IMR-90 (cell line): Measurements from ENCODE around the gene ZBTB8B. TPM values are rescaled to one million over a fixed set of nuclear protein-coding genes. Genes with fewer than 3 reads are reported as not detected.
A peak's percentile ranks its signal among the peaks of the same experiment; 100 is the strongest.

Source experiments
- ATAC-seq: fragments of 200-7000 bp; cut with Tn5 transposase; 2 replicates; pipeline ENCODE4 v1.9.1; 2020; ENCODE audit warnings: low read depth, mild to moderate bottlenecking, moderate library complexity
- BruUV-seq: library from RNA; stranded (reverse); fragments of 400-500 nt; replicated peaks from 2 replicates; lab custom pipeline; 2021; lab: Mats Ljungman, UMichigan
- CTCF ChIA-PET: fragments of 300-600 bp; formaldehyde crosslinking; extraction: SDS; loops from one replicate; lab custom pipeline; 2021; ENCODE audit warnings: antibody characterized with exemption; lab: Yijun Ruan, JAX
- POLR2A ChIA-PET: fragments of 300-600 bp; sonication (Branson Sonifier 250); formaldehyde crosslinking; loops from one replicate; lab custom pipeline; 2022; ENCODE audit warnings: antibody characterized with exemption; ENCODE audit not compliant: unreplicated experiment; lab: Charles Lee
- DNase-seq: peaks from one replicate; pipeline ENCODE4 v3.0.0; 2013
- H2AFZ ChIP-seq: replicated peaks from 2 replicates; pipeline ENCODE3; 2013; ENCODE audit warnings: low read length, mild to moderate bottlenecking; ENCODE audit not compliant: poor library complexity
- H2AK5ac ChIP-seq: 2 replicates; pipeline ENCODE4 v1.6.1; 2013; ENCODE audit warnings: low read depth, low read length, inconsistent platforms
- H2AK9ac ChIP-seq: replicated peaks from 2 replicates; pipeline ENCODE3; 2013; ENCODE audit warnings: mild to moderate bottlenecking, low read depth, low read length, moderate library complexity; ENCODE audit not compliant: poor library complexity
- H2BK120ac ChIP-seq: 2 replicates; pipeline ENCODE4 v1.6.1; 2013; ENCODE audit warnings: low read depth, low read length, inconsistent platforms
- H2BK15ac ChIP-seq: 3 replicates; pipeline ENCODE4 v1.6.1; 2013; ENCODE audit warnings: low read depth, low read length, inconsistent platforms
- H2BK20ac ChIP-seq: 2 replicates; pipeline ENCODE4 v1.6.1; 2013; ENCODE audit warnings: low read depth, mild to moderate bottlenecking, inconsistent platforms, low read length, moderate library complexity
- H2BK5ac ChIP-seq: 2 replicates; pipeline ENCODE4 v1.6.1; 2013; ENCODE audit warnings: mild to moderate bottlenecking, low read depth, low read length, inconsistent platforms; ENCODE audit not compliant: poor library complexity, severe bottlenecking
- H3K14ac ChIP-seq: replicated peaks from 2 replicates; pipeline ENCODE4 v1.6.1; 2013; ENCODE audit warnings: low read depth, low read length, inconsistent platforms
- H3K18ac ChIP-seq: 2 replicates; pipeline ENCODE4 v1.6.1; 2013; ENCODE audit warnings: low read depth, low read length, control low read depth
- H3K23ac ChIP-seq: 2 replicates; pipeline ENCODE4 v1.6.1; 2013; ENCODE audit warnings: low read depth, low read length, inconsistent platforms
- H3K27ac ChIP-seq: 2 replicates; pipeline ENCODE4 v1.5.1; 2013; ENCODE audit warnings: mild to moderate bottlenecking, control low read depth, low read length; ENCODE audit not compliant: insufficient read depth
- H3K27me3 ChIP-seq: 2 replicates; pipeline ENCODE4 v1.6.1; 2013; ENCODE audit warnings: low read length; ENCODE audit not compliant: control insufficient read depth, insufficient read depth
- H3K36me3 ChIP-seq: 2 replicates; pipeline ENCODE4 v1.6.1; 2013; ENCODE audit warnings: low read length, mixed read lengths; ENCODE audit not compliant: control insufficient read depth, insufficient read depth
- H3K4ac ChIP-seq: 2 replicates; pipeline ENCODE4 v1.6.1; 2013; ENCODE audit warnings: low read depth, low read length, inconsistent platforms
- H3K4me1 ChIP-seq: 2 replicates; pipeline ENCODE4 v1.6.1; 2013; ENCODE audit warnings: low read length, mixed read lengths; ENCODE audit not compliant: control insufficient read depth, insufficient read depth
- H3K4me2 ChIP-seq: 2 replicates; pipeline ENCODE4 v1.6.1; 2013; ENCODE audit warnings: low read depth, mild to moderate bottlenecking, control low read depth, low read length, moderate library complexity
- H3K4me3 ChIP-seq: 2 replicates; pipeline ENCODE4 v1.5.1; 2013; ENCODE audit warnings: low read depth, mild to moderate bottlenecking, control low read depth, low read length, moderate library complexity; ENCODE audit not compliant: insufficient read depth
- H3K56ac ChIP-seq: 2 replicates; pipeline ENCODE4 v1.6.1; 2013; ENCODE audit warnings: low read length, inconsistent platforms; ENCODE audit not compliant: insufficient read depth; ENCODE audit errors: extremely low read depth
- H3K79me1 ChIP-seq, 2 experiments: 2 replicates each; pipeline ENCODE4 v1.6.1; 2013; ENCODE audit warnings: low read length in 2 of 2, inconsistent platforms in 1 of 2, low read depth in 1 of 2
- H3K9ac ChIP-seq: 2 replicates; pipeline ENCODE4 v1.6.1; 2013; ENCODE audit warnings: low read depth, low read length, control low read depth
- H3K9me1 ChIP-seq: 2 replicates; pipeline ENCODE4 v1.6.1; 2013; ENCODE audit warnings: low read length, inconsistent platforms; ENCODE audit not compliant: insufficient read depth
- H3K9me3 ChIP-seq: 2 replicates; pipeline ENCODE4 v1.6.1; 2013; ENCODE audit warnings: low read length; ENCODE audit not compliant: control insufficient read depth, insufficient read depth
- H4K20me1 ChIP-seq: 2 replicates; pipeline ENCODE4 v1.6.1; 2013; ENCODE audit warnings: low read length, inconsistent platforms; ENCODE audit not compliant: insufficient read depth
- H4K5ac ChIP-seq: 2 replicates; pipeline ENCODE4 v1.6.1; 2013; ENCODE audit warnings: mild to moderate bottlenecking, low read depth, low read length, control low read depth
- H4K8ac ChIP-seq, 2 experiments: 2 replicates each; pipeline ENCODE4 v1.6.1; 2013; ENCODE audit warnings: low read depth in 2 of 2, low read length in 2 of 2, control low read depth in 1 of 2, inconsistent platforms in 1 of 2
- H4K91ac ChIP-seq: 2 replicates; pipeline ENCODE4 v1.6.1; 2013; ENCODE audit warnings: low read depth, low read length, inconsistent platforms; ENCODE audit not compliant: insufficient read depth
- CEBPB ChIP-seq: IDR thresholded peaks from 2 replicates; pipeline ENCODE4 v1.6.1; 2012; ENCODE audit warnings: low read depth, low read length, improper control_type of control experiment
- NFE2L2 ChIP-seq: fragments of 150-350 bp; IDR thresholded peaks from 2 replicates; pipeline ENCODE4 v1.6.1; 2016; ENCODE audit warnings: low read depth, mild to moderate bottlenecking, low read length
- RFX5 ChIP-seq: IDR thresholded peaks from 2 replicates; pipeline ENCODE4 v1.8.0; 2012; ENCODE audit warnings: low read depth, mild to moderate bottlenecking, low read length, moderate library complexity
- WGBS, 2 experiments: methylation state at CpG; one replicate each; pipeline versions ENCODE4 v1.1.5 to v1.1.7; 2013; ENCODE audit warnings: missing lambda C conversion rate in 2 of 2; ENCODE audit not compliant: insufficient read length in 1 of 2; ENCODE audit errors: extremely low coverage in 2 of 2; 5-methylcytosine and 5-hydroxymethylcytosine counted together
- dilution Hi-C: fragments of 300-500 bp; cut with HindIII; formaldehyde crosslinking; loops from one replicate; pipeline ENCODE4 v1.14.3; 2018; ENCODE audit warnings: low sequenced_read_pairs; ENCODE audit not compliant: unreplicated experiment
- in situ Hi-C: fragments of 300-500 bp; cut with MboI; formaldehyde crosslinking; loops from 3 replicates; pipeline ENCODE4 v1.14.3; 2019; ENCODE audit warnings: low sequenced_read_pairs, inconsistent platforms, mixed read lengths
- intact Hi-C: fragments of 100-400 bp; cut with micrococcal nuclease; formaldehyde crosslinking; loops from 2 replicates; pipeline ENCODE4 v1.10.0; 2022
- polyA plus RNA-seq, 3 experiments: library from polyadenylated mRNA; depleted of rRNA; stranded (reverse); fragments of >200 nt; gene quantifications; 2 replicates each; pipeline ENCODE4 v1.2.3, GENCODE V29; 2012; ENCODE audit warnings: low replicate concordance in 1 of 3
- total RNA-seq: library from RNA; depleted of rRNA; stranded (reverse); fragments of >200 nt; gene quantifications from 2 replicates; pipeline ENCODE4 v1.2.3, GENCODE V29; 2012

The ZBTB8B gene
- total and polyA plus RNA-seq, 2 of the 4 experiments (the other 2 are of a cell fraction): not detected

DNA sequence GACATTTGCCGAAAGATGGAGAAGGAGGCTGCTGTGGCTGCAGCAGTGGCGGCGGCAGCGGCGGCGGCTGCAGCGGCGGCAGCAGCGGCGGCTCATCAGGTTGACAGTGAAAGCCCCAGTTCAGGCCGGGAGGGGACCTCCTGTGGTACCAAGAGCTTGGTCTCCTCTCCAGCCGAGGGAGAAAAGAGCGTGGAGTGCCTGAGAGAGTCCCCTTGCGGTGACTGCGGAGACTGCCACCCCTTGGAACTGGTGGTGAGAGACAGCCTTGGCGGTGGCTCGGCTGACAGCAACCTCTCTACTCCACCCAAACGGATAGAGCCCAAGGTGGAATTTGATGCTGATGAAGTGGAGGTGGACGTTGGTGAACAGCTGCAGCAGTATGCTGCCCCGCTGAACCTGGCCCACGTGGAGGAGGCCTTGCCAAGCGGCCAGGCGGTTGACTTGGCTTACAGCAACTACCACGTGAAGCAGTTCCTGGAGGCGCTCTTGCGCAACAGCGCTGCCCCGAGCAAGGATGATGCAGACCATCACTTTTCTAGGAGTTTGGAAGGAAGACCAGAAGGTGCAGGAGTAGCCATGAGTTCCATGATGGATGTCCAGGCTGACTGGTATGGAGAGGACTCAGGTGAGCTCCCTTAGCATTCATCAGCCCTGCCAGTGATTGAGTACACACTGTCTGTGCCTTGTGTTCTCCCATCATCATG, 6.3 kb downstream of the ZBTB8B start:
- Histone ChIP-seq H3K27me3 (peaks cover 27% of the 10 kb centered on the region), H4K91ac (no peak overlapping the region), H3K9ac (no peak overlapping the region), H3K18ac (no peak overlapping the region), H2AFZ (peak overlapping the region; percentile 70), H2BK120ac (no peak overlapping the region), H4K5ac (no peak overlapping the region), H2BK15ac (no peak overlapping the region), H2AK9ac (no peak overlapping the region), H3K36me3 (no peaks in the 10 kb centered on the region), H3K14ac (no peak overlapping the region), H2AK5ac (no peak overlapping the region), H3K23ac (no peak overlapping the region), H3K4ac (no peak overlapping the region), H3K9me1 (no peaks in the 10 kb centered on the region), H3K27ac (no peak overlapping the region), H3K56ac (no peak overlapping the region), H3K4me3 (no peak overlapping the region), H3K4me2 (no peak overlapping the region), H3K79me1 (no peaks in the 10 kb centered on the region), H3K4me1 (no peaks in the 10 kb centered on the region; the same call in 1 of the 2 replicates), H2BK20ac (no peak overlapping the region), H4K8ac (no peak overlapping the region), H4K20me1 (no peaks in the 10 kb centered on the region), H2BK5ac (no peak overlapping the region), H3K9me3 (no peaks in the 10 kb centered on the region)
- BruUV-seq: no TSS peak
- ATAC-seq (no peak), DNase-seq (no peak)
- ChIA-PET CTCF (interaction anchor here (1.0 to 1.5 kb wide), 2 partner anchors 9 to 22 kb away, joined by 3 read pairs; no protein-coding TSS in a partner anchor), POLR2A (no interaction called here)
- in situ Hi-C loops: no loop called here
- TF ChIP-seq NFE2L2 (no peak), RFX5 (no peak), CEBPB (peak; percentile 89)
- dilution Hi-C loops: no loop called here
- 88% methylated on average over 9 of the region's 28 CpGs; no CpG with 5 or more reads in 1 of the 2 experiments for WGBS, 2 experiments
- intact Hi-C loops: no loop called here
